NB4 (cell line): Measurements from ENCODE around the gene MICU1.

Experiments
- MAX ChIP-seq: IDR thresholded peaks from 2 replicates; pipeline ENCODE4 v1.6.1; 2011; ENCODE audit warnings: low read depth, low read length
- MYC ChIP-seq: IDR thresholded peaks from 2 replicates; pipeline ENCODE4 v1.6.1; 2011; ENCODE audit warnings: low read depth, low read length
- POLR2A ChIP-seq: IDR thresholded peaks from 2 replicates; pipeline ENCODE4 v1.6.1; 2011; ENCODE audit warnings: mild to moderate bottlenecking; ENCODE audit not compliant: insufficient read length; ENCODE audit errors: extremely low read depth
- TF ChIP-seq, protein P1 (sequence below): IDR thresholded peaks from one replicate; pipeline ENCODE4 v1.5.1; 2012; ENCODE audit warnings: low read depth, low read length

GRCh38 chr10:72483471-72483870 is 142.4 kb downstream of the MICU1 start:
- TF ChIP-seq, protein P1, sequence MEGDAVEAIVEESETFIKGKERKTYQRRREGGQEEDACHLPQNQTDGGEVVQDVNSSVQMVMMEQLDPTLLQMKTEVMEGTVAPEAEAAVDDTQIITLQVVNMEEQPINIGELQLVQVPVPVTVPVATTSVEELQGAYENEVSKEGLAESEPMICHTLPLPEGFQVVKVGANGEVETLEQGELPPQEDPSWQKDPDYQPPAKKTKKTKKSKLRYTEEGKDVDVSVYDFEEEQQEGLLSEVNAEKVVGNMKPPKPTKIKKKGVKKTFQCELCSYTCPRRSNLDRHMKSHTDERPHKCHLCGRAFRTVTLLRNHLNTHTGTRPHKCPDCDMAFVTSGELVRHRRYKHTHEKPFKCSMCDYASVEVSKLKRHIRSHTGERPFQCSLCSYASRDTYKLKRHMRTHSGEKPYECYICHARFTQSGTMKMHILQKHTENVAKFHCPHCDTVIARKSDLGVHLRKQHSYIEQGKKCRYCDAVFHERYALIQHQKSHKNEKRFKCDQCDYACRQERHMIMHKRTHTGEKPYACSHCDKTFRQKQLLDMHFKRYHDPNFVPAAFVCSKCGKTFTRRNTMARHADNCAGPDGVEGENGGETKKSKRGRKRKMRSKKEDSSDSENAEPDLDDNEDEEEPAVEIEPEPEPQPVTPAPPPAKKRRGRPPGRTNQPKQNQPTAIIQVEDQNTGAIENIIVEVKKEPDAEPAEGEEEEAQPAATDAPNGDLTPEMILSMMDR, result no peak
- no peak for TF ChIP-seq POLR2A
- TF ChIP-seq MAX, result peak; percentile 90
- TF ChIP-seq MYC, result peak; percentile 95
